Measurements from ENCODE around the gene DIO3. TPM values are rescaled to one million over a fixed set of nuclear protein-coding genes. Genes with fewer than 3 reads are reported as not detected.

The DIO3 gene
- total and polyA plus RNA-seq, 2 of the 13 experiments (the other 11 are each of a cell fraction or from before 2014, with no cell fraction given) = not detected

DNA sequence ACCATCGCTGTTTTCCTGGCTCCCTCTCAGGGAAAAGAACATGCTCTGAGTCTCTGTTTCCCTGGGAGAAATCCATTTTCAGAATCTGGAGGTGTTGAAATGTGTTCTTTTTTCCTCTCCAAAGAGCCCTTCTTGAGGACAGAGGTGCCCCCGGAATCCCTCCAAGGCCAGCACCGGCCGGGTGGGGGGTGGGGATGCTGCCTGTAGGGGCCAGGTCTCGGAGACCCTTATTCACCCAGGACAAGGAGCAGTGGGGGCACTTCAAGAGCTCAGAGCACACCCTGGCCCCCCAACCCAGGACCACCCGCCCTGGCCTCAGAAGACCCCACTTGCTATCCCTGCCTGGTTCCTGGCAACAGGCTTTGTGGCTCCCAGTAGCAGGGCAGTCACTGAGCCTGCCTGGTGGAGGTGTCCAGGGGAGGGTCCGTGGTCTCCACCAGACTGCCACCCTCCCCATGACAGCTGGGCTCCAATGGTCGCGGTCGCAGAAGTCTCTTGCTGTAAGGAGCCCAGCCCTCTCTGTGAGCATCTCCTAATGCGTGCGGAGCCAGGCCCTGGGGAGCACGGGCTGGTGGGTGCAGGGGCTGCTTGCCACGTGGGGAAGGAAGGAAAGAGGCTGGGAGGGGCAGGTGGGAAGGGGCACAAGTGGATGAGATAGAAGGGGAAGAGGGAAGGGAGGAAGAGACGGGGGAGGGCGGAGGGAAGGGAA lies 13.2 kb upstream of the DIO3 start:
- Histone ChIP-seq H3K4me3 (replicated peaks in 1 of 3; ENCODE audit: insufficient read depth in 1 of 3, low read depth in 2 of 3, low read length in 3 of 3) (no peak overlapping the region), H3K27ac (ENCODE audit: extremely low read length, insufficient read depth, low read length) (no peak overlapping the region), H3K36me3 (replicated peaks in 1 of 2; ENCODE audit: control insufficient read depth in 1 of 2, insufficient read depth in 2 of 2, low read length in 2 of 2) (no peaks in the 10 kb centered on the region), H2AFZ (ENCODE audit: low read length) (no peak overlapping the region), H3K27me3 (ENCODE audit: control insufficient read depth in 1 of 2, insufficient read depth in 2 of 2, low read length in 2 of 2) (no peaks in the 10 kb centered on the region; a peak in 1 of 5 replicates), H3K4me2 (ENCODE audit: low read depth, low read length) (no peak overlapping the region), H3K9me3 (ENCODE audit: low read length) (no peaks in the 10 kb centered on the region), H3K9ac (ENCODE audit: insufficient read depth, low read depth, low read length) (no peak overlapping the region), H3K79me2 (ENCODE audit: insufficient read depth, low read length) (no peaks in the 10 kb centered on the region), H3K4me1 (ENCODE audit: insufficient read depth, low read length) (no peaks in the 10 kb centered on the region), H4K20me1 (ENCODE audit: insufficient read depth, low read length) (no peaks in the 10 kb centered on the region)
- intact Hi-C loops (cut with micrococcal nuclease; ENCODE audit: unreplicated experiment) (no loop called here), in situ Hi-C loops (cut with HindIII; ENCODE audit: extremely low pct_ligation_motif_present, low pct_unique_long_range_greater_than_20kb) (no loop called here)
- no peak for FAIRE-seq
- 37% methylated on average over 16 of the region's 16 CpGs for WGBS (ENCODE audit: low lambda C conversion rate)
- POLR2A ChIA-PET = no interaction called here
- BruUV-seq (replicated peaks) = no TSS peak
- ATAC-seq = no peak
- DNase-seq (ENCODE audit: low spot score) = no peak
- CTCF ChIA-PET (ENCODE audit: low intra/inter-chr PET ratio, low total read pairs) = no interaction called here
- TF ChIP-seq ZFP1 (CRISPR knock-in tag; IDR thresholded peaks at IDR 0.05) (no peak), TOE1 (CRISPR knock-in tag; IDR thresholded peaks at IDR 0.05) (no peak), ZNF816 (CRISPR knock-in tag; IDR thresholded peaks at IDR 0.05; ENCODE audit: borderline replicate concordance) (no peak)
- TF ChIP-seq, protein P1, sequence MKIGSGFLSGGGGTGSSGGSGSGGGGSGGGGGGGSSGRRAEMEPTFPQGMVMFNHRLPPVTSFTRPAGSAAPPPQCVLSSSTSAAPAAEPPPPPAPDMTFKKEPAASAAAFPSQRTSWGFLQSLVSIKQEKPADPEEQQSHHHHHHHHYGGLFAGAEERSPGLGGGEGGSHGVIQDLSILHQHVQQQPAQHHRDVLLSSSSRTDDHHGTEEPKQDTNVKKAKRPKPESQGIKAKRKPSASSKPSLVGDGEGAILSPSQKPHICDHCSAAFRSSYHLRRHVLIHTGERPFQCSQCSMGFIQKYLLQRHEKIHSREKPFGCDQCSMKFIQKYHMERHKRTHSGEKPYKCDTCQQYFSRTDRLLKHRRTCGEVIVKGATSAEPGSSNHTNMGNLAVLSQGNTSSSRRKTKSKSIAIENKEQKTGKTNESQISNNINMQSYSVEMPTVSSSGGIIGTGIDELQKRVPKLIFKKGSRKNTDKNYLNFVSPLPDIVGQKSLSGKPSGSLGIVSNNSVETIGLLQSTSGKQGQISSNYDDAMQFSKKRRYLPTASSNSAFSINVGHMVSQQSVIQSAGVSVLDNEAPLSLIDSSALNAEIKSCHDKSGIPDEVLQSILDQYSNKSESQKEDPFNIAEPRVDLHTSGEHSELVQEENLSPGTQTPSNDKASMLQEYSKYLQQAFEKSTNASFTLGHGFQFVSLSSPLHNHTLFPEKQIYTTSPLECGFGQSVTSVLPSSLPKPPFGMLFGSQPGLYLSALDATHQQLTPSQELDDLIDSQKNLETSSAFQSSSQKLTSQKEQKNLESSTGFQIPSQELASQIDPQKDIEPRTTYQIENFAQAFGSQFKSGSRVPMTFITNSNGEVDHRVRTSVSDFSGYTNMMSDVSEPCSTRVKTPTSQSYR (CRISPR knock-in tag; IDR thresholded peaks at IDR 0.05; ENCODE audit: borderline replicate concordance) = no peak
- TF ChIP-seq, protein P2, sequence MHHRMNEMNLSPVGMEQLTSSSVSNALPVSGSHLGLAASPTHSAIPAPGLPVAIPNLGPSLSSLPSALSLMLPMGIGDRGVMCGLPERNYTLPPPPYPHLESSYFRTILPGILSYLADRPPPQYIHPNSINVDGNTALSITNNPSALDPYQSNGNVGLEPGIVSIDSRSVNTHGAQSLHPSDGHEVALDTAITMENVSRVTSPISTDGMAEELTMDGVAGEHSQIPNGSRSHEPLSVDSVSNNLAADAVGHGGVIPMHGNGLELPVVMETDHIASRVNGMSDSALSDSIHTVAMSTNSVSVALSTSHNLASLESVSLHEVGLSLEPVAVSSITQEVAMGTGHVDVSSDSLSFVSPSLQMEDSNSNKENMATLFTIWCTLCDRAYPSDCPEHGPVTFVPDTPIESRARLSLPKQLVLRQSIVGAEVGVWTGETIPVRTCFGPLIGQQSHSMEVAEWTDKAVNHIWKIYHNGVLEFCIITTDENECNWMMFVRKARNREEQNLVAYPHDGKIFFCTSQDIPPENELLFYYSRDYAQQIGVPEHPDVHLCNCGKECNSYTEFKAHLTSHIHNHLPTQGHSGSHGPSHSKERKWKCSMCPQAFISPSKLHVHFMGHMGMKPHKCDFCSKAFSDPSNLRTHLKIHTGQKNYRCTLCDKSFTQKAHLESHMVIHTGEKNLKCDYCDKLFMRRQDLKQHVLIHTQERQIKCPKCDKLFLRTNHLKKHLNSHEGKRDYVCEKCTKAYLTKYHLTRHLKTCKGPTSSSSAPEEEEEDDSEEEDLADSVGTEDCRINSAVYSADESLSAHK (CRISPR knock-in tag; IDR thresholded peaks at IDR 0.05; ENCODE audit: borderline replicate concordance) = no peak
- TF ChIP-seq, protein P3, sequence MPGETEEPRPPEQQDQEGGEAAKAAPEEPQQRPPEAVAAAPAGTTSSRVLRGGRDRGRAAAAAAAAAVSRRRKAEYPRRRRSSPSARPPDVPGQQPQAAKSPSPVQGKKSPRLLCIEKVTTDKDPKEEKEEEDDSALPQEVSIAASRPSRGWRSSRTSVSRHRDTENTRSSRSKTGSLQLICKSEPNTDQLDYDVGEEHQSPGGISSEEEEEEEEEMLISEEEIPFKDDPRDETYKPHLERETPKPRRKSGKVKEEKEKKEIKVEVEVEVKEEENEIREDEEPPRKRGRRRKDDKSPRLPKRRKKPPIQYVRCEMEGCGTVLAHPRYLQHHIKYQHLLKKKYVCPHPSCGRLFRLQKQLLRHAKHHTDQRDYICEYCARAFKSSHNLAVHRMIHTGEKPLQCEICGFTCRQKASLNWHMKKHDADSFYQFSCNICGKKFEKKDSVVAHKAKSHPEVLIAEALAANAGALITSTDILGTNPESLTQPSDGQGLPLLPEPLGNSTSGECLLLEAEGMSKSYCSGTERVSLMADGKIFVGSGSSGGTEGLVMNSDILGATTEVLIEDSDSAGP (CRISPR knock-in tag; IDR thresholded peaks at IDR 0.05; ENCODE audit: borderline replicate concordance) = no peak
- TF ChIP-seq, protein P4, sequence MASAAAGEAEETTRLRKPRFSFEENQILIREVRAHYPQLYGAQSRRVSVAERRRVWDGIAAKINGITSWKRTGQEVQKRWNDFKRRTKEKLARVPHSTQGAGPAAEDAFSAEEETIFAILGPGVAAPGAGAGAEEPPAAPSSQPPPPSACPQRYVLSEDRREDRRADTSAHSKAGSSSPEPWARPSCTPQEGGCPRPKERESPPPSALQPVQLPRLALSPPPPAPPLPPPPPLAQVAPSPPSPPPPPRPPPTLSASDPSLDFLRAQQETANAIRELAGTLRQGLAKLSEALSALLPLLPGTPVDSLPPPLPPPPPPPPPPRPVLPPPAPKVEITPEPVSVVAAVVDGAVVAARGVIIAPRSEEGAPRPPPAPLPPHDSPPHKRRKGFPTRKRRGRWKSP (CRISPR knock-in tag; IDR thresholded peaks at IDR 0.05) = no peak
- TF ChIP-seq, protein P5, sequence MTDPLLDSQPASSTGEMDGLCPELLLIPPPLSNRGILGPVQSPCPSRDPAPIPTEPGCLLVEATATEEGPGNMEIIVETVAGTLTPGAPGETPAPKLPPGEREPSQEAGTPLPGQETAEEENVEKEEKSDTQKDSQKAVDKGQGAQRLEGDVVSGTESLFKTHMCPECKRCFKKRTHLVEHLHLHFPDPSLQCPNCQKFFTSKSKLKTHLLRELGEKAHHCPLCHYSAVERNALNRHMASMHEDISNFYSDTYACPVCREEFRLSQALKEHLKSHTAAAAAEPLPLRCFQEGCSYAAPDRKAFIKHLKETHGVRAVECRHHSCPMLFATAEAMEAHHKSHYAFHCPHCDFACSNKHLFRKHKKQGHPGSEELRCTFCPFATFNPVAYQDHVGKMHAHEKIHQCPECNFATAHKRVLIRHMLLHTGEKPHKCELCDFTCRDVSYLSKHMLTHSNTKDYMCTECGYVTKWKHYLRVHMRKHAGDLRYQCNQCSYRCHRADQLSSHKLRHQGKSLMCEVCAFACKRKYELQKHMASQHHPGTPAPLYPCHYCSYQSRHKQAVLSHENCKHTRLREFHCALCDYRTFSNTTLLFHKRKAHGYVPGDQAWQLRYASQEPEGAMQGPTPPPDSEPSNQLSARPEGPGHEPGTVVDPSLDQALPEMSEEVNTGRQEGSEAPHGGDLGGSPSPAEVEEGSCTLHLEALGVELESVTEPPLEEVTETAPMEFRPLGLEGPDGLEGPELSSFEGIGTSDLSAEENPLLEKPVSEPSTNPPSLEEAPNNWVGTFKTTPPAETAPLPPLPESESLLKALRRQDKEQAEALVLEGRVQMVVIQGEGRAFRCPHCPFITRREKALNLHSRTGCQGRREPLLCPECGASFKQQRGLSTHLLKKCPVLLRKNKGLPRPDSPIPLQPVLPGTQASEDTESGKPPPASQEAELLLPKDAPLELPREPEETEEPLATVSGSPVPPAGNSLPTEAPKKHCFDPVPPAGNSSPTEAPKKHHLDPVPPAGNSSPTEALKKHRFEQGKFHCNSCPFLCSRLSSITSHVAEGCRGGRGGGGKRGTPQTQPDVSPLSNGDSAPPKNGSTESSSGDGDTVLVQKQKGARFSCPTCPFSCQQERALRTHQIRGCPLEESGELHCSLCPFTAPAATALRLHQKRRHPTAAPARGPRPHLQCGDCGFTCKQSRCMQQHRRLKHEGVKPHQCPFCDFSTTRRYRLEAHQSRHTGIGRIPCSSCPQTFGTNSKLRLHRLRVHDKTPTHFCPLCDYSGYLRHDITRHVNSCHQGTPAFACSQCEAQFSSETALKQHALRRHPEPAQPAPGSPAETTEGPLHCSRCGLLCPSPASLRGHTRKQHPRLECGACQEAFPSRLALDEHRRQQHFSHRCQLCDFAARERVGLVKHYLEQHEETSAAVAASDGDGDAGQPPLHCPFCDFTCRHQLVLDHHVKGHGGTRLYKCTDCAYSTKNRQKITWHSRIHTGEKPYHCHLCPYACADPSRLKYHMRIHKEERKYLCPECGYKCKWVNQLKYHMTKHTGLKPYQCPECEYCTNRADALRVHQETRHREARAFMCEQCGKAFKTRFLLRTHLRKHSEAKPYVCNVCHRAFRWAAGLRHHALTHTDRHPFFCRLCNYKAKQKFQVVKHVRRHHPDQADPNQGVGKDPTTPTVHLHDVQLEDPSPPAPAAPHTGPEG (CRISPR knock-in tag; IDR thresholded peaks at IDR 0.05) = no peak
